Stimulated activated CD4-positive, alpha-beta T cell treated with anti-CD3 and anti-CD28 coated beads, Interleukin-4, amount 100 ng/mL, for 48 hours (primary cell): ENCODE results near the gene ZNF774.
"Not testable (repeated sequence)": the region's sequence is repeated elsewhere in the genome, so short reads cannot be mapped to it uniquely, and the experiment has no call there.

Source experiments
- DNase-seq, 2 donors: peaks; one replicate each; pipeline ENCODE4 v3.0.0-alpha.2; 2020; ENCODE audit warnings: low read depth in 2 of 2

ZNF774 gene

GRCh38 chr15:90352107-90352893 is at the start of gene ZNF774:
Gene ZNF774 (plus strand): TSS chr15:90352284. CDS start chr15:90354661, 2,377 bp downstream.
- peak; percentile 81 to 88 for DNase-seq

DNA sequence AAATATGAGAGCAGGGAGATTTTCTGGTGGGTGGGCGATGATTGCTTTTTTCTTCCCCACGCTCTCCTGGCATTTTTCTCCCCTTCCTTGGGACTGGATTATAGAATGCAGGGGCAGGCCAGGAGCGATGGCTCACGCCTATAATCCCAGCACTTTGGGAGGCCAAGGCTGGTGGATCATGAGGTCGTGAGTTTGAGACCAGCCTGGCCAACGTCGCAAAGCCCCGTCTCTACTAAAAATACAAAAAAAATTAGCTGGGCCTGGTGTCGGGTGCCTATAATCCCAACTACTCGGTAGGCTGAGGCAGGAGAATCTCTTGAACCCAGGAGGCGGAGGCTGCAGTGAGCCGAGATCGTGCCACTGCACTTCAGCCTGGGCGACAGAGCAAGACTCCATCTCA is 46.7 kb upstream of the ZNF774 start:
- DNase-seq: not testable (repeated sequence)

DNA sequence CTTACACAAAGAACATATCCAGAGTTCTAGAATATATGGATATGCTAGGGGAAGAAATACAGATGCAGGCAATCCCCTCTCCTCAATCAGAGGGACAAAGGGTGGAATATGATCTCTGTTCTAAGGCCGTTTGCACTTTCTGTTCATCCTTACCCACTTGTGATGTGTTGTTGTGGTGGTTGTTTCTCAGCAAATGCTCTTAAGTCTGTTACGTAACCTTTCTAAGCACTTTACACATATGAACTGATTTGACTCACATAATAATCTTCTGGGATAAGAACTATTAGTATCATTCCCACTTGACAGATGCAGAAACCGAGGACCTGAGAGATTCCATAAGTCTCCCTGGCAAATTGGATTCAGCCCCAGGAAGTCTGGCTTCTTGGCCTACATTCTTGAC is 46.2 kb upstream of the ZNF774 start:
- no peak for DNase-seq

- peak in 1 of 2 donors; percentile 25 for DNase-seq
Measured at GRCh38 chr15:90306560-90306959, 45.5 kb upstream of the ZNF774 start.

DNA sequence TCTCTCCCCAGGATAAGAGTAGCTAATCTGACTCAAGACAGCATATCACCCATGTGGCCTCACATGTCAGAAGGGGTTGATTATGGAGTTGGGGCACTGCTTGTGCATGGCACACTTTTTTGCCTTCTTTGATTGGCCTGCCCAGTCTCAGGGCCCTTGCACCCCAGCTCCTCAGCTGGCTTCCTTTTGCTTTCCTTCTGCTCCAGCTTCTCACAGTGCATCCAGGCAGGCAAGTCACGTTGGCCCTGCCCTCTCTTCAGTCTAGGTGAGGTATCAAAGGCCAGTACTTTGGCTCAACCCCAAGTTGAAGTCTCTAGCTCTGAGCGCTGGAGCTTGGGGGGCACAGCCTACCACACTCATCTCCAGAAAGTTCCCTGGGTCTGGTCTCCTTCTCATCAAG is 44.4 kb upstream of the ZNF774 start:
- DNase-seq: no peak

DNA sequence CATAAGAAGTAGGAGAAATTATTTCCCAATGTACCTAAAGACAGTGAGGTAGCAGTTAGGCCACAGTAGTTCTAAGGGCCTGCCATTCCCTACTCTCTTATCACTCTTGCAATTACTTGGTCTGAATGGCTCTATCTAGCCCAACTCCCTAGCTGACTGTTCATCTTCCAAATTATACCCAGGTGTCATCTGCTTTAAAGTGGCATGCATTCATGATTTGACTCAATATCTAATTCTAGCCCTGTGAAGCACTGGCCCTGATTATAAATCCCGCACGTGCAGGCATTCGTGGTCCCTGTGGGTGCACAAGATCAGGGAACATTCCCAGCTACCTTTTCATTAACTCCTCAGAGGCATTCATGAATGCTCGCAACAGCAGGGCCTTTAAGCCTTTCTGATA is 43.1 kb upstream of the ZNF774 start:
- no peak for DNase-seq

DNA sequence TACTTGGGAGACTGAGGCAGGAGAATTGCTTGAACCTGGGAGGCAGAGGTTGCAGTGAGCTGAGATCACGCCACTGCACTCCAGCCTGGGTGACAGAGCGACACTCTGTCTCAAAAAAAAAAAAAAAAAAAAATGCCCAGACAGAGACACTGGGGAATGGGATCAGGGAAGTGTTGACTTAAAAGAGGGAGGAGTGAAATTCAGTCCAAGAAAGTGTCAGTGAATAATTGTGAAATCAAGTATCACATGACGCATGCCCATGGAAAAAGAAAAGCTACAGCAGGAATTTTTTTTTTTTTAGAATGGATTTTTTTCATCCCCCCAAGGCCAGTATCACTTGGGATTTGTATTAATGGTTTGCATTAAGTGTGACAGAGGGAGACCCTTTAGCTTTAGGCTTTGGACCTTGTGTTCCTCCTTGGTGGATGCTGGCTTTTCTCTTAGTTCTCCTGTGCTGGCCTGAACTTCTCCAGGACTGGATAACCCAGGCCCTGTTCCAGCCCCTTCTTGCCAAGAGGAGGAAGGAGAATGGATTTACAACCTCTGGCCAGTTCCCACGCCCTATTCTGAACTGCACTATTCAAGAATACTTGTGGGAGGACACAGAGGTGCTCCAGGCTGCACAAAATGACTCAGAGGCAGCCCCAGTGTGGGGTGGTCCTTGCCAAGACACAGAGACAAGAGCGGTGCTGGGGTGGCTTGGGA is 36.7 kb upstream of the ZNF774 start:
- DNase-seq: no peak

- DNase-seq: no peak
Measured at GRCh38 chr15:90316139-90316538, 35.9 kb upstream of the ZNF774 start.

DNA sequence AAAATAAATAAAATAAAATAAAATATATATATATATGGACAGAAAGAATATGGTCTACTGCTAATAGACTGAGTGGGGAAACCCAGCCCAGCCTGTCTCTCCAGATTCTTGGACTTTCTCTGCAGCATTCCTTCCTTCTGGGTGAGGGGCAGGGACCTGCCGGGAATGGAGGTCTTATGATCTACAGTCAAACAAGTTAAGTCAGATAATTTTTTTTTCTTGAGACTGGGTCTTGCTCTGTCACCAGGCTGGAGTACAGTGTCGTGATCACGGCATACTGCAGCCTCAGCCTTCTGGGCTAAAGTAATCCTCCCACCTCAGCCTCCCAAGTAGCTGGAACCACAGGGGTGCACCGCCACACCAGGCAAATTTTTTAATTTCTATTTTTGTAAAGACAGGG is 33.5 kb upstream of the ZNF774 start:
- no peak for DNase-seq

DNA sequence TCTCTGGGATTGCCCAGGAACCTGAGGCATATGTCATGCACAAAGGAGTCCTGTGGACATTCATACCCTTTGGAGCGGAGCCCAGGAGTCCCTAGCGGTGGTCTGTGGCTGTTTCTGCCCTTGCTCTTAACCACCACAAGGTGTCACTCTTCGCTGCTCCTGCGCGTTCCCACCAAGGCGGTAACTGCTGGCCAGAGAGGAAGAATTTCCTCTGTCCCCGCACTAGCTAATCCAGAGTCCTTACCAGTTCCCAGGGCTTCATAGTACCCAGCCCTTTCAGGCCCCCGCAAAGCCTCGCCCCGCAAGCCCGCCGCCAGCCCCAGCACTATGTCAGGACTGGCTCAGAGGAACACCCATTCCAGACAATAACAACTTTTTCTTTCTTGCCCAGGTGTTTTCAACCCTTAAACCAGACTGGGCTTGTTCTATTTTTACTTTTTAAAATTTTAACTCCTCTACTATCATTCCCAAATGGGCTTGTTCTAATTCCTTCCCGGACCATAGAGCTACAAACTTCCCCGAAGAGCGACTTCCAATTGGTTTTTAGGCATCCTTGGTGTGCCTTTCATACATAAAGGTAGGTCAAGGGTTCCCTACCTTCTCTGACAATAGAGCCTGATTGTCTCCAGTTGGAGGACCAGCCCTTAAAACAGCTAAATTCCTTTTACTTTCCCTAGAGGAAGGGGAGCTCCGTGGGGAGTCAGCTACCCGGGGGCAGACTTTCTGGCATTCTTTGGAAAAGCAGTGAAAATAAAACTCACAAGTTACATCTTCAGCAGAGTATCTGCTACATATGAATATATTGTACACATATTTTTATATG is 31.8 kb upstream of the ZNF774 start:
- DNase-seq: peak; percentile 38 to 40

DNA sequence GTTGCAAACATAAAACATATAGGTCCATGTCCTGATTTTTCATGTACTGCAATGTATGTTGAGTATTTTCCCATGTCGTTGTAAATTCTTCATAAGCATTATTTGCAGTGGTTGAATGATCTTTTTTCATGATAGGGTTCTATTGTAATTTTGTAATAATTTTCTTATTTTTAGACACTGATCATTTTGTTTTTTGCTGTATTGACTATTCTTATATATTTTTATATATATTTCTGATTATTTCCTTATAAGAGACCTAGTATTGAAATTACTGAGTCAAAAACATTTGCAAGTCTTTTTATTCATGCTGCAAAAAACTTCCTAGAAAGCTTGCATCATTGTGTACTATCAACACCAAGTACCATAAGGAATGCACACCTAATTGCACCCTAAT is 31.2 kb upstream of the ZNF774 start:
- DNase-seq: no peak

GRCh38 chr15:90322538-90322937 is 29.5 kb upstream of the ZNF774 start:
- no peak for DNase-seq

DNA sequence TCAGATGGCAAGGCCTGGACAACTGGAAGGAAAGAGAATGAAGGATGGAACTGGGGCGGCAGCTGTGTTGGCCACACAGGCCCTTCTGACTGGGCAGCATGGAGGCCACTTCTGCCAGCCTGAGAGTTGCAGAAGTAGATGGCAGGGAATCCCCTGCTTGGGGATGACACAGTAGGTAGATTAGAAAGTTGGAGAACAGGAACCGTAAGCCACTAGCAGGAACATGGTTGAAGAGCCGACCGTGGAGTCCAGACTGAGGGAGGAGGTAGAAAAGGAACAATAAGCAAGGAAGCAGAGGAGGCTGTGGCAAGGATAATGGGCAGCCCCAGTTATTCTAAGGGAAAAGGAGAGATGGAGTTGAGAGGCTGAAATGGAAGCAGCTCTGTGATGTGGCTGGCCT is 26.4 kb upstream of the ZNF774 start:
- DNase-seq: no peak

DNA sequence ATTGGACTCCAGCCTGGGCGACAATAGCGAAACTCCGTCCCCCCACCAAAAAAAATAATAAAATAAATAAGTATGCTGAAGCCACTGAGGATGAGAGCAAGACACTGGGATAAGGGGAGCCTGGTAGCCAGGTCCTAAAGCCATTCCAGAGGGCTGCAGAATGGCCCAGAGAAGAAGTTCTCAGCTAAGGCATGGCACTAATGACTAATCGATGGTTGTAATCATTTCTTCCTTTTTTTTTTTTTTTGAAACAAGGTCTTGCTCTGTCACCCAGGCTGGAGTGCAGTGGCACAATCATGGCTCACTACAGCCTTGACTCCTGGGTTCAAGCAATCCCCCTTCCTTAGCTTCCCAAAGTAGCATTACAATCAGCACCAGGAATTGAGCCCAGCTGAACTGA is 25.6 kb upstream of the ZNF774 start:
- DNase-seq: no peak

- no peak for DNase-seq
Measured at GRCh38 chr15:90327311-90327710, 24.8 kb upstream of the ZNF774 start.

DNA sequence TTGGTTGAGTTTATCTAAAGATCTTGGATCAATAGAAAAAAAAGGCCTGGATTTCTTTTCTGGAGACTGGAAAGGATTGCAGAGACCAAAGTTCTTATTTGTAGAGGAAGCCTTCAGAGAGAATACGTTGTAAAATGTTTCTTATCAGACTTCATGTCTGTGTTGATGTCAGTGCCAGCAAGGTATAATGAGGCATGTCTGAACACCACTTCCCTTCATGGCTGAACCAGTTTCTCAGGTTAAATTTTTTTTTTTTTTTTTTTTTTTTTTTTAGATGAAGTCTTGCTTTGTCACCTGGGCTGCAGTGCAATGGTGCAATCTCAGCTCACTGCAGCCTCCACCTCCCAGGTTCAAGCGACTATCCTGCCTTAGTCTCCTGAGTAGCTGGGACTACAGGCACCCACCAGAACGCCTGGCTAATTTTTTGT is 17.8 kb upstream of the ZNF774 start:
- no peak for DNase-seq

DNA sequence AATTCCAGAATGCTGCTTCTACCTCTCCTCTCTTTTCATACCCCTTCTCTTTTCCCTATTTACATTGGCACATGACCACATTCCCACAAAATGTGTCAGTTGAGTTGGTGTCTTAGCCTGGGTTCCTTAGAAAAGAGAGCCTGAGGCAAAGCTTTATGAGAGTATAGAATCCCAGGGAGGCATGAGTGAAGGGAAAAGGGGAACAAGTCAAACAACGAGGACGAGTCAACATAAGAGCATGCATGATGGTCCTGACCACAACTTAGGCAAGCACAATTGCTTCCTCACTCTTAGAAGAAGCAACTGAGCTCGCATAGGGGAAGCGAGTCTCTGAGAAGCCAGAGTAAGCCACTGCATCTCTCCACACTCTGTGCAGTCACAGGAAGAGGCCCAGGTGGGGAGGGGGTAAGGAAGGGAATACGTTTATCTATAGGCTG is 15.4 kb upstream of the ZNF774 start:
- DNase-seq: no peak

GRCh38 chr15:90337256-90337655 is 14.8 kb upstream of the ZNF774 start:
- no peak for DNase-seq

GRCh38 chr15:90338532-90338931 is 13.6 kb upstream of the ZNF774 start:
- DNase-seq: no peak

DNA sequence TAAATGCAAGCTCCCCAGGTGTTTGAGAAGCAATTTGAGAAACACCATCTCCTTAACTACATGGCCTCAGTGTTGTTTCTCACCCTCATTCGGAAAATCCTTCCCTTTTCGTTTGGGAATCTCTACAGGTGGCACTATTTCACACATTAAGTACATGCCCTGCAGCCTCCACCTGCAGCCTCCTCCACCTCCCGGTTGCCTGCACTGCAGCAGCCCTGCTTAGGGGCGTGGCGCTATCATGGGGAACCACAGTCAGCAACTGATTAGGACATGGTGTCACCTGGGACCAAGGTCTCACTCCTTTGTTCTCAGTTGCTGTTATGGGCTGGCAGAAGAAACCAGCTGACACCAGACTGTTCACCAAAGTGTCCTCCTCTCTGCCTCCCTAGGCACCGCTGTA is 11.7 kb upstream of the ZNF774 start:
- DNase-seq: no peak

GRCh38 chr15:90343302-90343790 is 8.7 kb upstream of the ZNF774 start:
- DNase-seq: no peak

- DNase-seq: no peak
Measured at GRCh38 chr15:90344662-90345061, 7.4 kb upstream of the ZNF774 start.
